HUES64 (cell line): ENCODE data around the gene BOC.
A peak's percentile ranks its signal among the peaks of the same experiment; 100 is the strongest.

ENCODE experiments used
- H3K27ac ChIP-seq: 2 replicates; pipeline ENCODE4 v1.7.0; 2013; ENCODE audit warnings: low read depth, low read length, inconsistent platforms
- H3K27me3 ChIP-seq: 2 replicates; pipeline ENCODE4 v1.6.1; 2013; ENCODE audit warnings: mild to moderate bottlenecking, low read length; ENCODE audit not compliant: insufficient read depth
- H3K36me3 ChIP-seq: 2 replicates; pipeline ENCODE4 v1.6.1; 2013; ENCODE audit warnings: mild to moderate bottlenecking, low read length; ENCODE audit not compliant: insufficient read depth
- H3K4me1 ChIP-seq: 2 replicates; pipeline ENCODE4 v1.6.1; 2013; ENCODE audit warnings: mild to moderate bottlenecking, low read length, moderate library complexity; ENCODE audit not compliant: insufficient read depth
- H3K4me3 ChIP-seq: 2 replicates; pipeline ENCODE4 v1.5.1; 2013; ENCODE audit warnings: mild to moderate bottlenecking, low read length, moderate library complexity
- H3K9ac ChIP-seq: 2 replicates; pipeline ENCODE4 v1.6.1; 2013; ENCODE audit warnings: mild to moderate bottlenecking, low read depth, low read length
- H3K9me3 ChIP-seq: 2 replicates; pipeline ENCODE4 v1.6.1; 2013; ENCODE audit warnings: low read depth, low read length; ENCODE audit not compliant: insufficient read depth
- WGBS: fragments of 150-250, 120-280 bp; methylation state at CpG from one replicate; pipeline ENCODE4 v1.1.7; 2013; ENCODE audit warnings: missing lambda C conversion rate; 5-methylcytosine and 5-hydroxymethylcytosine counted together

BOC gene

GRCh38 chr3:113227146-113227545 is 15.8 kb downstream of the BOC start:
- Histone ChIP-seq H3K9me3 (no peaks in the 10 kb centered on the region), H3K4me1 (peaks cover 50% of the 10 kb centered on the region), H3K36me3 (peaks cover 3% of the 10 kb centered on the region; the same call in 1 of the 2 replicates), H3K4me3 (no peak overlapping the region), H3K27ac (no peak overlapping the region), H3K9ac (no peak overlapping the region), H3K27me3 (no peaks in the 10 kb centered on the region)
- 88% methylated on average over 1 of the region's 1 CpG for WGBS

- Histone ChIP-seq H3K9me3 (no peaks in the 10 kb centered on the region), H3K36me3 (peaks cover 3% of the 10 kb centered on the region; the same call in 1 of the 2 replicates)
These were observed 17.3 kb downstream of the BOC start for GRCh38 chr3:113228498-113229286.

GRCh38 chr3:113231391-113231790 is 20.0 kb downstream of the BOC start:
- Histone ChIP-seq H3K4me1 (peaks cover 48% of the 10 kb centered on the region), H3K9ac (no peak overlapping the region), H3K36me3 (peaks cover 3% of the 10 kb centered on the region; the same call in 1 of the 2 replicates), H3K27me3 (no peaks in the 10 kb centered on the region), H3K4me3 (no peak overlapping the region), H3K27ac (no peak overlapping the region; the same call in 1 of the 2 replicates), H3K9me3 (no peaks in the 10 kb centered on the region)
- no CpG with 5 or more reads among the region's 1 CpG for WGBS

More at GRCh38 chr3:113228498-113229286, 17.3 kb downstream of the BOC start:
- Histone ChIP-seq H3K9ac (no peak overlapping the region), H3K4me1 (peaks cover 43% of the 10 kb centered on the region), H3K27me3 (no peaks in the 10 kb centered on the region), H3K4me3 (no peak overlapping the region), H3K27ac (no peak overlapping the region)
- WGBS, result 38% methylated on average over 6 of the region's 6 CpGs

- H3K4me3 ChIP-seq, result no peak overlapping the region
- H3K4me1 ChIP-seq, result peaks cover 48% of the 10 kb centered on the region
- H3K9me3 ChIP-seq, result no peaks in the 10 kb centered on the region
- H3K27ac ChIP-seq, result peak overlapping the region; percentile 47; the same call in 1 of the 2 replicates
- H3K27me3 ChIP-seq, result no peaks in the 10 kb centered on the region
- no peak overlapping the region for H3K9ac ChIP-seq
- H3K36me3 ChIP-seq, result peaks cover 3% of the 10 kb centered on the region; the same call in 1 of the 2 replicates
- WGBS, result 41% methylated on average over 1 of the region's 1 CpG
These were observed 20.5 kb downstream of the BOC start for GRCh38 chr3:113231827-113232253.

GRCh38 chr3:113232342-113232741 is 21.0 kb downstream of the BOC start:
- 76% methylated on average over 2 of the region's 2 CpGs for WGBS
- no peak overlapping the region for H3K9ac ChIP-seq
- H3K4me1 ChIP-seq, result peaks cover 48% of the 10 kb centered on the region
- no peak overlapping the region for H3K4me3 ChIP-seq
- H3K27me3 ChIP-seq, result no peaks in the 10 kb centered on the region
- H3K36me3 ChIP-seq, result peaks cover 3% of the 10 kb centered on the region; the same call in 1 of the 2 replicates
- no peaks in the 10 kb centered on the region for H3K9me3 ChIP-seq
- no peak overlapping the region; the same call in 1 of the 2 replicates for H3K27ac ChIP-seq

- no peak overlapping the region for H3K27ac ChIP-seq
- no peaks in the 10 kb centered on the region for H3K9me3 ChIP-seq
- H3K36me3 ChIP-seq, result peaks cover 3% of the 10 kb centered on the region; the same call in 1 of the 2 replicates
- H3K9ac ChIP-seq, result no peak overlapping the region
- 93% methylated on average over 9 of the region's 9 CpGs for WGBS
- no peak overlapping the region for H3K4me3 ChIP-seq
- H3K4me1 ChIP-seq, result peaks cover 44% of the 10 kb centered on the region
- H3K27me3 ChIP-seq, result no peaks in the 10 kb centered on the region
These were observed 22.1 kb downstream of the BOC start for GRCh38 chr3:113233497-113233896.

- H3K27me3 ChIP-seq, result no peaks in the 10 kb centered on the region
- H3K9ac ChIP-seq, result no peak overlapping the region
- H3K27ac ChIP-seq, result no peak overlapping the region
- peaks cover 3% of the 10 kb centered on the region; the same call in 1 of the 2 replicates for H3K36me3 ChIP-seq
- H3K9me3 ChIP-seq, result no peaks in the 10 kb centered on the region
- peaks cover 39% of the 10 kb centered on the region for H3K4me1 ChIP-seq
- WGBS, result 94% methylated on average over 3 of the region's 3 CpGs
- no peak overlapping the region for H3K4me3 ChIP-seq
These were observed 22.7 kb downstream of the BOC start for GRCh38 chr3:113234028-113234427.

- H3K27ac ChIP-seq, result no peak overlapping the region
- no peak overlapping the region for H3K4me3 ChIP-seq
- H3K27me3 ChIP-seq, result no peaks in the 10 kb centered on the region
- H3K9ac ChIP-seq, result 0 out of 2 replicates have a peak overlapping the region, but pooled peaks have one; percentile 8
- WGBS, result 79% methylated on average over 6 of the region's 6 CpGs
- H3K36me3 ChIP-seq, result peaks cover 3% of the 10 kb centered on the region; the same call in 1 of the 2 replicates
- H3K4me1 ChIP-seq, result peaks cover 32% of the 10 kb centered on the region; the same call in 1 of the 2 replicates
- H3K9me3 ChIP-seq, result no peaks in the 10 kb centered on the region
These were observed 23.4 kb downstream of the BOC start for GRCh38 chr3:113234688-113235260.

GRCh38 chr3:113238503-113238902 is 27.1 kb downstream of the BOC start:
- WGBS, result 89% methylated on average over 1 of the region's 2 CpGs
- H3K9ac ChIP-seq, result no peak overlapping the region
- H3K36me3 ChIP-seq, result no peaks in the 10 kb centered on the region
- no peak overlapping the region for H3K4me3 ChIP-seq
- H3K4me1 ChIP-seq, result peaks cover 43% of the 10 kb centered on the region
- H3K9me3 ChIP-seq, result no peaks in the 10 kb centered on the region
- no peaks in the 10 kb centered on the region for H3K27me3 ChIP-seq
- no peak overlapping the region for H3K27ac ChIP-seq

- Histone ChIP-seq H3K27me3 (no peaks in the 10 kb centered on the region), H3K27ac (peak overlapping the region; percentile 67; the same call in 1 of the 2 replicates), H3K4me3 (no peak overlapping the region), H3K4me1 (peaks cover 42% of the 10 kb centered on the region), H3K36me3 (no peaks in the 10 kb centered on the region), H3K9ac (no peak overlapping the region), H3K9me3 (no peaks in the 10 kb centered on the region)
- WGBS, result 84% methylated on average over 3 of the region's 3 CpGs
These were observed 29.5 kb downstream of the BOC start for GRCh38 chr3:113240841-113241240.
